A549 (cell line): ENCODE data around the gene ITPR3.

Experiments
- CEBPB ChIP-seq, 2 experiments: fragments of >200 bp in 1 of 2; sonication (Bioruptor Twin) in 1 of 2; formaldehyde crosslinking in 1 of 2; IDR thresholded peaks; 2 replicates each; pipeline ENCODE4 v1.6.1; 2012 to 2016
- CTCF ChIP-seq: fragments of >200 bp; sonication (Bioruptor Twin); formaldehyde crosslinking; IDR thresholded peaks from 3 replicates; pipeline ENCODE4 v1.5.1; 2016
- NFE2L2 ChIP-seq: fragments of 150-350 bp; conservative IDR thresholded peaks from 2 replicates; pipeline ENCODE4 v1.6.1; 2014; ENCODE audit warnings: low read length
- POLR2A ChIP-seq: IDR thresholded peaks from 2 replicates; pipeline ENCODE4 v1.6.1; 2012; ENCODE audit warnings: mild to moderate bottlenecking, low read length
- RAD21 ChIP-seq, 2 experiments: fragments of >200 bp in 1 of 2; sonication (Bioruptor Twin) in 1 of 2; formaldehyde crosslinking in 1 of 2; IDR thresholded peaks in 1 of 2; conservative IDR thresholded peaks in 1 of 2; 2 replicates in 1 of 2; 3 replicates in 1 of 2; pipeline ENCODE4 v1.6.1; 2012 to 2018; ENCODE audit warnings: inconsistent platforms in 1 of 2

- TF ChIP-seq POLR2A (no peak), CTCF (no peak), CEBPB (IDR thresholded peaks at IDR 0.05) (no peak), RAD21 (conservative IDR thresholded peaks at IDR 0.05 in 1 of 2, IDR thresholded peaks at IDR 0.05 in 1 of 2) (no peak), NFE2L2 (no peak)
Observed at GRCh38 chr6:33696548-33697518, 75.7 kb downstream of the ITPR3 start.
